Upper lobe of left lung (tissue), 4 donors: ENCODE data around the gene SH2D6.

Experiments
- CTCF ChIP-seq, 6 experiments: fragments of 450-650 bp in 4 of 6; fragments of 200-600 bp in 2 of 6; sonication (generic) in 2 of 6; IDR thresholded peaks; one replicate each; pipeline ENCODE4 v1.5.1; 2016 to 2019; ENCODE audit warnings: antibody characterized with exemption in 6 of 6
- POLR2A ChIP-seq, 4 donors: fragments of 450-650 bp; IDR thresholded peaks; one replicate each; pipeline ENCODE4 v1.5.1; 2016 to 2017; ENCODE audit warnings: antibody characterized with exemption in 4 of 4, mild to moderate bottlenecking in 2 of 4
- POLR2AphosphoS5 ChIP-seq, 2 donors: sonication (generic); formaldehyde crosslinking; IDR thresholded peaks; one replicate each; pipeline ENCODE4 v1.5.1; 2017; ENCODE audit warnings: antibody characterized with exemption in 2 of 2

GRCh38 chr2:85377083-85377482 is 41.4 kb upstream of the SH2D6 start:
- TF ChIP-seq POLR2AphosphoS5 (IDR thresholded peaks at IDR 0.05): no peak
- no peak for TF ChIP-seq CTCF (IDR thresholded peaks at IDR 0.05)
- no peak for TF ChIP-seq POLR2A (IDR thresholded peaks at IDR 0.05)
